ENCODE results near the gene VAPB.

The VAPB gene

GRCh38 chr20:58378704-58379103 is 10.3 kb upstream of the VAPB start:
- no peak for DNase-seq (ENCODE audit: low read depth)

DNA sequence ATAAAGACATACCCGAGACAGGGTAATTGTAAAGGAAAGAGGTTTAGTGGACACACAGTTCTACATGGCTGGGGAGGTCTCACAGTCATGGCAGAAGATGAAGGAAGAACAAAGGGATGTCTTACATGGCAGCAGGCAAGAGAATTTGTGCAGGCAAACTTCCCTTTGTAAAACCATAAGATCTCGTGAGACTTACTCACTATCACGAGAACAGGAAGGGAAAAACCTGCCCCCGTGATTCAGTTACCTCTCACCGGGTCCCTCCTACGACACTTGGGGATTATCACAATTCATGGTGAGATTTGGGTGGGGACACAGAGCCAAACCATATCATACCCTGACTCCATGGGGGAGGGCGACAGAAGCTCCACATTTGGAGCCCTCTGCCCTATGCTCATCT is 7.4 kb upstream of the VAPB start:
- DNase-seq (ENCODE audit: low read depth), result no peak

- DNase-seq (ENCODE audit: low read depth), result no peak
Measured at GRCh38 chr20:58382096-58382495, 6.9 kb upstream of the VAPB start.

GRCh38 chr20:58384821-58385220 is 4.2 kb upstream of the VAPB start:
- DNase-seq (ENCODE audit: low read depth), result no peak

DNA sequence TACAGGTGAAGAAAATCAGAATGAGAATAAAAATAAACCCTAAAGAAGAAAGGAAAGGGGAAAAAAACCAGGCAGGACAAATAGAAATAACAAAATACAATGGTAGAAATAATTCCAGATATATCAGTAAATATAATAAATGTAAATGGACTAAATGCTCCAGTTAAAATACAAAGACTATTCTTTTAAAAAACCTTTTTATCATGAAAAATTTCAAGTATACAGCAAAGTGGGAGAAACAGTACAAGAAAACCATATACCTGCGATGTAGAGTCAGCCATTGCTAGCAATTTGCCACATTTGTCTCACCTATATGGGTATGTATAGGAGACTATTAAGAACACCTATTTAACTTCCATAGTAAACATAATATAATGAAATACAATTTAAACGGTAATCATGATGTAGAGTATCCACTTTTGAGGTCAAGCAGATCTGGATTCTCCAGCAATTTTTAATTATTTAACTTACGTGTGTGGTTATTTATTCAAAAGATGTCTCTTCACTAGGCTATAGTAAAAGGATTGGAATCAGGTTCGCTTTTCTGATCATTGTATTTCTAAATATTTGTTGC is 914 bp upstream of the VAPB start:
- no peak for DNase-seq (ENCODE audit: low read depth)

DNA sequence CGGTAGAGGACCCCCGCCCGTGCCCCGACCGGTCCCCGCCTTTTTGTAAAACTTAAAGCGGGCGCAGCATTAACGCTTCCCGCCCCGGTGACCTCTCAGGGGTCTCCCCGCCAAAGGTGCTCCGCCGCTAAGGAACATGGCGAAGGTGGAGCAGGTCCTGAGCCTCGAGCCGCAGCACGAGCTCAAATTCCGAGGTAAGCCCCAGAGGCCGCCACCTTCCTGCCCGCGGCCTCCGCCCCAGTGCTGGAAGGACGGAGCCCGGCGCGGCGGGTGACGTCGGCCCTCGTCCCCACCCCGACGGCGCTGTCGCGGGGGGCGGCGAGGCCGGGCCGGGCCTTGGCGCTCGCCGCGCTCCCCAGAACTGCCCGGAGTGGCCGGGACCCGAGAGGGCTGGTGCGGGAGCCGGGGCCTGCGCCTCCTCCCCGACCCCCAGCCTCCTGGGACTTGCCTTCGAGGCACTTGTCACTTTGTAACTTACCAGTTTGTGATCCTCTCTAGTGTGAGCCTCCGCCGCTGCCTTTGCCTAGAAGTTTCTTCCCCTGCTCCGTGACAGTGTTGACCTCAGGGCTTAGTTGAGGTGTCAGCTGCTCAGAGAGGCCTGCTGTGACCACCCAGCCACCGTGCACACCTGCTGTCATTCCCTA is 417 bp downstream of the VAPB start:
- no peak for DNase-seq (ENCODE audit: low read depth)

- DNase-seq (ENCODE audit: low read depth), result no peak
Measured at GRCh38 chr20:58389968-58390658, 1.1 kb downstream of the VAPB start.

DNA sequence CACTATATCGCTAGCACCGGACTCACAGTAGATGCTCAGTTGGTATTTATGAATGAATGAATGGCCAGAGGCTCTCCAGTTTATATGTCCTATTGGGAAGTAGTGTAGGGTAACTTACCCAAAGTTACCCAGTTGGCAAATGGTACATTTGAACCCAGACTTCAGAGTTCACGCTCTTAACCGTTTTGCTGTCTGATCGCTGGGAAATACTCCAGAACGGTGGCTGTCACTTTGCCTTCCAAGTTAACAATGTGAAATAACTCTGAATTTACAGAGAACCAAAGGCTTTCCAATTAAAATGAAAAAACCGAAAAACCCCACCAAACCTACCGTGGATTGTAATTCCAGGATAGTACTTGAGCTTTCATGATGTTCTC is 1.6 kb downstream of the VAPB start:
- DNase-seq (ENCODE audit: low read depth), result no peak

GRCh38 chr20:58392286-58392685 is 3.3 kb downstream of the VAPB start:
- DNase-seq (ENCODE audit: low read depth), result no peak

DNA sequence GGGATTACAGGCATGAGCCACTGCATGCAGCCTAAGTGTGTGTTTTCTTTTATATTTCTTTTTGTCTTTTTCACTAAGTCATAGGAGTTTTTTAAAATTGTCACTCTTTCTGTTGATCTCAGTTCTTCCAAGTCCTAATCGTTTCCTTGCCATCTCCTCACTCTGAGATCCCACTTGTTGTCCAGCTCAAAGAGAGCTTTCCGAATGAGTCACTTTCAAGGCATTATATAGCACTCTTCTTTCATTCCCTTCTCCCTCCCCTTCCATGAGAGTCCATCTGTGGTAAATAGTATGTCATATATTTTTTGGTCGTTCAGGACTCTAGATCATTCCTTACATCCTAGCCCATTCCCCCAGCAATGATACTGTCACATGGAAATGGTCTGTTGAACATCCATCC is 4.3 kb downstream of the VAPB start:
- DNase-seq (ENCODE audit: low read depth), result no peak

GRCh38 chr20:58394801-58395200 is 5.8 kb downstream of the VAPB start:
- no peak for DNase-seq (ENCODE audit: low read depth)

GRCh38 chr20:58395604-58396003 is 6.6 kb downstream of the VAPB start:
- no peak for DNase-seq (ENCODE audit: low read depth)

DNA sequence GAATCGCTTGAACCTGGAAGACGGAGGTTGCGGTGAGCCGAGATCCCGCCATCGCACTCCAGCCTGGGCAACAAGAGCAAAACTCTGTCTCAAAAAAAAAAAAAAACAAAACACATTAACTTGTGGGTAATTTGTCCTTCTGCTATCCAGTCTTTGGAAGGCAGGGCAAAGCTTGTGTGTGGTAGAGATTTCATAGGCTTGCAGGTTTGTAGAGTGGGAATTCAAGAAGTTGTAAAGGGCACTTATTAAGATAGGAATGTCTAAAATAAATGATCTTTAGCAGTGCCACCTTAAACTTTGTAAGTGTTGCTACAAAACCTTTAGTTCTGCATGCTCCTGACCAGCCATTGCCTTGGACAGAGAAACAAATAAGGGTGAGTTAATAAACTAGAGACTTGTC is 8.4 kb downstream of the VAPB start:
- DNase-seq (ENCODE audit: low read depth), result no peak

- DNase-seq (ENCODE audit: low read depth), result no peak
Measured at GRCh38 chr20:58398254-58398653, 9.2 kb downstream of the VAPB start.

DNA sequence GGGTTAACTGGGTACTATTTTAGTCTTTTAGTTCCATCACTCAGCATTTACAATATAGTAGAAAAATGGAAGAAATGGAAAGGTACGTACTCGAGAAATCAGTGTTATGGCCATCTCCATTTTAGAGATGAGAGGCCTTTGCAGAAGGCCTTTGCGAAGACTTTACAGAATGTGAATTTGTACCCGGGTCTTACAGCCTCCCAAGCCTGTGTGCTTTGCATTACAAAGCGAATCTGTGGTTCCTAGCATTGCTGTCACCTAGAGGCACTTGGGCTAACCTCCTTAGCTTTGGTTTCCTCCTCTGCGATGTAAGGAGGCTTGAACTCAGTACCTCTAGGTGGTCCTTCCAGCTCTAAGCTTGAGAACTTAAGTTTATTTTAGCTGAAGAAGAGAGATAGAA is 10.9 kb downstream of the VAPB start:
- DNase-seq (ENCODE audit: low read depth), result no peak

GRCh38 chr20:58401162-58401561 is 12.1 kb downstream of the VAPB start:
- DNase-seq (ENCODE audit: low read depth), result no peak

DNA sequence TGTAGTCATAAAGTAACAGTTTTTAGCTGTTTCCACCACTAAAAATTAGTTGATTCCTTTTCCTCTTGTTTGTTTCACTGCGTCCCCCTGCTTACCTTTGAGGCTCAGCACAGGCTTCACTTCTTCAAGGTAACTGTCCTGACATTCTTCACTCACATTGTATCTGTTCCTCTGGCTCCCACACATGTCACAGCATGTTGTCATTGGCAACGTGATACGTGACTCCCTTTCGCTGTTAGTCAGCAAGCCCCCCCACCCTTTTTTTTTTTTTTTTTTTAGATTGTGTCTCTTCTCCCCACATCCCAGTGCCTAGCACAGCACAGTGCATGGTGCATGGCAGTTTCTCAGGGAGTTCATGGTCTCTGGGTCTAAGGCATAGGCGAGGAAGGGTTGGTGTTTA is 13.3 kb downstream of the VAPB start:
- DNase-seq (ENCODE audit: low read depth), result no peak

DNA sequence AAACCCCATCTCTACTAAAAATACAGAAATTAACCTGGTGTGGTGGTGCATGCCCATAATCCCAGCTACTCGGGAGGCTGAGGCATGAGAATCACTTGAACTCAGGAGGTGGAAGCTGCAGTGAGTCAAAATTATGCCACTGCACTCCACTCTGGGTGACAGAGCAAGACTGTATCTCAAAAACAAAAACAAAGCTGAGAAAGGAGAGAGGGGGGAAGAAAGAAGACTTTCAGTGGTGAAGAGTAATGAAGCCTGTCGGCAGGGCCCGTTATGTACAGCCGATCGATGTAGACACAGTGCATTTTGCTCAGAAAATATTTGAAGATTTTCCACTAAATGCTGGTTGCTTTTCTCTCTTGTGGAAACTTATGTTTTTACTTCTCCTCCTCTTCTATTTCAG is 13.8 kb downstream of the VAPB start:
- DNase-seq (ENCODE audit: low read depth), result no peak

- no peak for DNase-seq (ENCODE audit: low read depth)
Measured at GRCh38 chr20:58403272-58403671, 14.2 kb downstream of the VAPB start.

DNA sequence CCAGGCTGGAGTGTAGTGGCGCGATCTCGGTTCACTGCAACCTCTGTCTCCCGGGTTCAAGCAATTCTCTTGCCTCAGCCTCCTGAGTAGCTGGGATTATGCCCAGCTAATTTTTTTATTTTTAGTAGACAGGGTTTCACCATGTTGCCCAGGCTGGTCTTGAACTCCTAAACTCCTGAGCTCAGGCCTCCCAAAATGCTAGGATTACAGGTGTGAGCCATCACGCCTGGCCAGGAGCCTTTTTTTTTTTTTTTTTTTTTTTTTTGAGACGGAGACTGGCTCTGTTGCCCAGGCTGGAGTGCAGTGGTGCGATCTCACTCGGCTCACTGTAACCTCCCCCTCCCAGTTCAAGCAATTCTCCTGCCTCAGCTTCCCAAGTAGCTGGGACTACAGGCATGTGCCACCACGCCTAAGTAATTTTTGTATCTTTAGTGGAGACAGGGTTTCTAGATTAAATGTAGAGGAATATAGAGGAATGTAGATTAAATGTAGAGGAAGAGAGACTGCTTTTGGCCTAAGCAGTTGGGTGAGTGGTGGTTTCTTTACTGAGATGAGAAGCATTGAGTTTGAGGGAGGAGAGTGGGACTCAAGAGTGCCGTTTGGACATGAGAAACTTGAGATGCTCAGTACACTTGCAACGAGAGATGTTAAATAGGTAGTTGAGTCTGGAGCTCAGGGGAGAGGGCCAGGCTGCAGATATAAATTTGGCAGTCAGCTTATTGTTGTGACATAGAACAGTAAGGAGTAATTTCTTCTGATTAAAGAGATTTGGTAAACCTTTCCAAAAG is 16.7 kb downstream of the VAPB start:
- DNase-seq (ENCODE audit: low read depth), result no peak

GRCh38 chr20:58406422-58407001 is 17.5 kb downstream of the VAPB start:
- no peak for DNase-seq (ENCODE audit: low read depth)

DNA sequence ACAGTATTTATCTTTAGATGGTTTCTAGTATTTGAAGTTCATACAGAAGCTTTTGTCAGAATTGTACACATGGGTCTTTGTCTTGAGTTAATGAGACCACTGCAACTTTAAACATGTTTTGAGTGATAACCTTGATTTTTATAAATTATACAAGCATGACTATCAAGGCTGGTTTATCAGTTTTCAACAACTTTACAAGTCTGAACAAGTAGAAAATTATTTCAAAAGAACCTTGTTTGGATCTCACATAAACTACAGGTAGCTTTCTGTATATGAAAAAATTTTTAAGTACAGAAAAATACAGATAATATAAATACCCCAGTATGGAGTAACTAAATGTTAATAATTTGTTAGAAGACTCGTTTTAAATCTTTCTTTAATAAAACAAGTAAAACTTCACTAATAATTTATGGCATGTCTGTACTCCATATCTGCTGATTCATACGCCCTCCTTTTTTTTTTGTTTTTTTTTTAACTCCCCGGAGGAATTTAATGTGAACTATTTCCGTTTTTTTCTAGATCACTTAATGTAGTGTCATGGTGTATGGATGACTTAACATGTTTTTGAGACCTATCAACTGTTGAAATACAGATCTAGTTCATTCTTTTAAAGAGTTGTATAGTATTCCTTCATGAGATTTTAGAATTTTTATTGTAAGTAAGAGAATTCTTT is 18.3 kb downstream of the VAPB start:
- DNase-seq (ENCODE audit: low read depth), result no peak

All from activated T-cell treated with anti-CD3 and anti-CD28 coated beads for 24 hours (primary cell).